Measurements from ENCODE around the gene GPR135.

DNA sequence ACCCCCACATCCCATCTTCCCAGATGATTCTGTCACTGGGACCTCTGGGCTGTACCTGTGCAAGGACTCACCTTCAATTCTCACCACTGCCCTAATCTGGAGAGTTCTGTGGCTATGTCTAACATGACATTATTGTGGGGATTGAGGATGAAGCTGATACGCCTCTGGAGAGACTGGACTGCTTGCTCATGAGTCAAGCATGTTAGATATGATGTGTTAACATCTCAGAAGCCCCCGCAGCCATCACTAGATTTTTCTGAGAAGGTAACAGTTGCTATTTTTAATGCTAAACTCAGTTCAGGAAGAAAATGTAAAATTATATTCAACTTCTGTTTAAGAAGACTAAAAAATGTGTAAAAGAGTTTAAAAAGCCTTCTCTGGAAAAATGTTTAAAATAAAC is 44.8 kb upstream of the GPR135 start:
- TF ChIP-seq TAF1 (IDR thresholded peaks at IDR 0.05; ENCODE audit: low read depth) (no peak), RAD21 (IDR thresholded peaks at IDR 0.05; ENCODE audit: low read depth) (no peak), ZBTB7A (IDR thresholded peaks at IDR 0.05; ENCODE audit: low read depth) (no peak), CEBPB (IDR thresholded peaks at IDR 0.05) (no peak), TCF12 (IDR thresholded peaks at IDR 0.05; ENCODE audit: low read depth) (no peak), CREB1 (IDR thresholded peaks at IDR 0.05; ENCODE audit: low read depth) (no peak), YY1 (IDR thresholded peaks at IDR 0.05; ENCODE audit: low read depth) (no peak), TEAD4 (IDR thresholded peaks at IDR 0.05) (no peak), NFIC (IDR thresholded peaks at IDR 0.05) (no peak)
- TF ChIP-seq, protein P1, sequence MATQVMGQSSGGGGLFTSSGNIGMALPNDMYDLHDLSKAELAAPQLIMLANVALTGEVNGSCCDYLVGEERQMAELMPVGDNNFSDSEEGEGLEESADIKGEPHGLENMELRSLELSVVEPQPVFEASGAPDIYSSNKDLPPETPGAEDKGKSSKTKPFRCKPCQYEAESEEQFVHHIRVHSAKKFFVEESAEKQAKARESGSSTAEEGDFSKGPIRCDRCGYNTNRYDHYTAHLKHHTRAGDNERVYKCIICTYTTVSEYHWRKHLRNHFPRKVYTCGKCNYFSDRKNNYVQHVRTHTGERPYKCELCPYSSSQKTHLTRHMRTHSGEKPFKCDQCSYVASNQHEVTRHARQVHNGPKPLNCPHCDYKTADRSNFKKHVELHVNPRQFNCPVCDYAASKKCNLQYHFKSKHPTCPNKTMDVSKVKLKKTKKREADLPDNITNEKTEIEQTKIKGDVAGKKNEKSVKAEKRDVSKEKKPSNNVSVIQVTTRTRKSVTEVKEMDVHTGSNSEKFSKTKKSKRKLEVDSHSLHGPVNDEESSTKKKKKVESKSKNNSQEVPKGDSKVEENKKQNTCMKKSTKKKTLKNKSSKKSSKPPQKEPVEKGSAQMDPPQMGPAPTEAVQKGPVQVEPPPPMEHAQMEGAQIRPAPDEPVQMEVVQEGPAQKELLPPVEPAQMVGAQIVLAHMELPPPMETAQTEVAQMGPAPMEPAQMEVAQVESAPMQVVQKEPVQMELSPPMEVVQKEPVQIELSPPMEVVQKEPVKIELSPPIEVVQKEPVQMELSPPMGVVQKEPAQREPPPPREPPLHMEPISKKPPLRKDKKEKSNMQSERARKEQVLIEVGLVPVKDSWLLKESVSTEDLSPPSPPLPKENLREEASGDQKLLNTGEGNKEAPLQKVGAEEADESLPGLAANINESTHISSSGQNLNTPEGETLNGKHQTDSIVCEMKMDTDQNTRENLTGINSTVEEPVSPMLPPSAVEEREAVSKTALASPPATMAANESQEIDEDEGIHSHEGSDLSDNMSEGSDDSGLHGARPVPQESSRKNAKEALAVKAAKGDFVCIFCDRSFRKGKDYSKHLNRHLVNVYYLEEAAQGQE (IDR thresholded peaks at IDR 0.05; ENCODE audit: low read depth) = no peak
- TF ChIP-seq, protein P2, sequence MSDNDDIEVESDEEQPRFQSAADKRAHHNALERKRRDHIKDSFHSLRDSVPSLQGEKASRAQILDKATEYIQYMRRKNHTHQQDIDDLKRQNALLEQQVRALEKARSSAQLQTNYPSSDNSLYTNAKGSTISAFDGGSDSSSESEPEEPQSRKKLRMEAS (IDR thresholded peaks at IDR 0.05) = no peak
- TF ChIP-seq, protein P3, sequence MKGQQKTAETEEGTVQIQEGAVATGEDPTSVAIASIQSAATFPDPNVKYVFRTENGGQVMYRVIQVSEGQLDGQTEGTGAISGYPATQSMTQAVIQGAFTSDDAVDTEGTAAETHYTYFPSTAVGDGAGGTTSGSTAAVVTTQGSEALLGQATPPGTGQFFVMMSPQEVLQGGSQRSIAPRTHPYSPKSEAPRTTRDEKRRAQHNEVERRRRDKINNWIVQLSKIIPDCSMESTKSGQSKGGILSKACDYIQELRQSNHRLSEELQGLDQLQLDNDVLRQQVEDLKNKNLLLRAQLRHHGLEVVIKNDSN (IDR thresholded peaks at IDR 0.05) = no peak
